GM04503 (cell line): Measurements from ENCODE around the gene WDR90.

ENCODE experiments used
- DNase-seq: peaks from one replicate; pipeline ENCODE4 v3.0.0-alpha.2; 2012; ENCODE audit warnings: low read depth

The WDR90 gene

GRCh38 chr16:676913-677312, 27.7 kb downstream of the WDR90 start:
- no peak for DNase-seq

GRCh38 chr16:677316-678190, 28.4 kb downstream of the WDR90 start:
- no peak for DNase-seq

GRCh38 chr16:678209-678857, 29.2 kb downstream of the WDR90 start:
- DNase-seq, result no peak

- no peak for DNase-seq
Measured at GRCh38 chr16:678858-679813, 30.0 kb downstream of the WDR90 start.

- DNase-seq, result no peak
Measured at GRCh38 chr16:679814-680624, 30.9 kb downstream of the WDR90 start, which contains the start of gene STUB1. Gene STUB1, plus strand, starts transcription at chr16:680410. Its CDS starts 116 bp downstream, at chr16:680526.

GRCh38 chr16:680625-680945, 31.4 kb downstream of the WDR90 start:
- DNase-seq, result no peak

- no peak for DNase-seq
Measured at GRCh38 chr16:680967-681745, 32.0 kb downstream of the WDR90 start.

- DNase-seq, result no peak
Measured at GRCh38 chr16:681746-682427, 32.7 kb downstream of the WDR90 start.

GRCh38 chr16:682493-683395, 33.6 kb downstream of the WDR90 start:
- DNase-seq, result no peak

- DNase-seq, result no peak
Measured at GRCh38 chr16:683396-684070, 34.4 kb downstream of the WDR90 start.

GRCh38 chr16:684071-684794, 35.1 kb downstream of the WDR90 start, which contains the start of gene JMJD8:
Gene JMJD8, minus strand, starts transcription at chr16:684334. Its CDS starts 15 bp downstream, at chr16:684319.
- DNase-seq, result peak; percentile 73

- DNase-seq, result no peak
Measured at GRCh38 chr16:684961-685696, 36.0 kb downstream of the WDR90 start.

- no peak for DNase-seq
Measured at GRCh38 chr16:685967-686366, 36.8 kb downstream of the WDR90 start.

- no peak for DNase-seq
Measured at GRCh38 chr16:686459-687260, 37.5 kb downstream of the WDR90 start.

GRCh38 chr16:687499-687898, 38.3 kb downstream of the WDR90 start:
- DNase-seq, result no peak
